Progenitor cell of endocrine pancreas (in vitro differentiated cells): ENCODE results near the gene OSBPL3. TPM values are rescaled to one million over a fixed set of nuclear protein-coding genes. Genes with fewer than 3 reads are reported as not detected.
A peak's percentile ranks its signal among the peaks of the same experiment; 100 is the strongest.
"Not testable (repeated sequence)": the region's sequence is repeated elsewhere in the genome, so short reads cannot be mapped to it uniquely, and the experiment has no call there.

Experiments used
- DNase-seq: peaks from one replicate; pipeline ENCODE4 v3.0.0; 2021; ENCODE audit warnings: low spot score; ENCODE audit not compliant: unreplicated experiment
- H3K27ac Mint-ChIP-seq: 2 replicates; pipeline ENCODE4 v1.8.0; 2021; ENCODE audit warnings: mild to moderate bottlenecking, moderate library complexity, mixed read lengths
- H3K27me3 Mint-ChIP-seq: 2 replicates; pipeline ENCODE4 v1.8.0; 2021; ENCODE audit warnings: mixed read lengths
- H3K36me3 Mint-ChIP-seq: 2 replicates; pipeline ENCODE4 v1.8.0; 2022; ENCODE audit warnings: mixed read lengths; ENCODE audit not compliant: insufficient read depth
- H3K4me1 Mint-ChIP-seq: 2 replicates; pipeline ENCODE4 v1.8.0; 2021; ENCODE audit warnings: low read depth, mixed read lengths
- H3K4me3 Mint-ChIP-seq: 2 replicates; pipeline ENCODE4 v1.8.0; 2021; ENCODE audit warnings: low read depth, mild to moderate bottlenecking, moderate library complexity, mixed read lengths
- H3K9me3 Mint-ChIP-seq: 2 replicates; pipeline ENCODE4 v1.8.0; 2021; ENCODE audit warnings: low read depth, mixed read lengths
- CTCF ChIP-seq: fragments of 200-600 bp; sonication (generic); IDR thresholded peaks from one replicate; pipeline ENCODE4 v1.5.0; 2021; ENCODE audit warnings: antibody characterized with exemption, mild to moderate bottlenecking; ENCODE audit not compliant: unreplicated experiment
- total RNA-seq: library from RNA; stranded (reverse); gene quantifications from 2 replicates; pipeline ENCODE4 v1.2.1, GENCODE V29; 2021

Gene OSBPL3
- total RNA-seq, 1 donor from 2014 or later, result 11.6 TPM

- peaks cover 8% of the 10 kb centered on the region for H3K36me3 Mint-ChIP-seq
Measured at GRCh38 chr7:24798261-24798660, 181.7 kb downstream of the OSBPL3 start.

GRCh38 chr7:24797270-24797669 is 182.7 kb downstream of the OSBPL3 start:
- H3K4me1 Mint-ChIP-seq, result peaks cover 5% of the 10 kb centered on the region
- H3K27ac Mint-ChIP-seq, result no peak overlapping the region
- H3K9me3 Mint-ChIP-seq, result peaks cover 9% of the 10 kb centered on the region
- no peak overlapping the region for H3K4me3 Mint-ChIP-seq
- H3K27me3 Mint-ChIP-seq, result no peaks in the 10 kb centered on the region
- TF ChIP-seq CTCF, result no peak
- H3K36me3 Mint-ChIP-seq, result peaks cover 6% of the 10 kb centered on the region
- DNase-seq, result no peak

More at GRCh38 chr7:24798261-24798660, 181.7 kb downstream of the OSBPL3 start:
- DNase-seq, result no peak
- Mint-ChIP-seq H3K4me3 (no peak overlapping the region), H3K9me3 (peaks cover 9% of the 10 kb centered on the region), H3K4me1 (peaks cover 5% of the 10 kb centered on the region), H3K27me3 (no peaks in the 10 kb centered on the region), H3K27ac (no peak overlapping the region)
- no peak for TF ChIP-seq CTCF

DNA sequence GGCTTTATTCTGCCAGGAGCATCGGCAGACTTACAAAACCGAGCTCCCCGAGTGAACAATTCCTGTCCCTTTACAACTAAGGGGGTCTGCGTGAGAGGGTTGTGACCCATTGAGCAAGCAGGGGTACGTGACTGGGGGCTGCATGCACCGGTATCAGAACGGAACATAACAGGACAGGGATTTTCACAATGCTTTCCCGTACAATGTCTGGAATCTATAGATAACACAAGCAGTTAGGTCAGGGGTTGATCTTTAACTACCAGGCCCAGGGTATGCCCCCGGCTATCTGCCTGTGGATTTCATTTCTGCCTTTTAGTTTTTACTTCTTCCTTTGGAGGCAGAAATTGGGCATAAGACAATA is 184.6 kb downstream of the OSBPL3 start:
- H3K36me3 Mint-ChIP-seq, result peaks cover 2% of the 10 kb centered on the region
- peak overlapping the region; percentile 26 for H3K27ac Mint-ChIP-seq
- peaks cover 9% of the 10 kb centered on the region for H3K9me3 Mint-ChIP-seq
- no peak overlapping the region for H3K4me3 Mint-ChIP-seq
- no peak for TF ChIP-seq CTCF
- H3K27me3 Mint-ChIP-seq, result no peaks in the 10 kb centered on the region
- no peak for DNase-seq
- H3K4me1 Mint-ChIP-seq, result peaks cover 5% of the 10 kb centered on the region

DNA sequence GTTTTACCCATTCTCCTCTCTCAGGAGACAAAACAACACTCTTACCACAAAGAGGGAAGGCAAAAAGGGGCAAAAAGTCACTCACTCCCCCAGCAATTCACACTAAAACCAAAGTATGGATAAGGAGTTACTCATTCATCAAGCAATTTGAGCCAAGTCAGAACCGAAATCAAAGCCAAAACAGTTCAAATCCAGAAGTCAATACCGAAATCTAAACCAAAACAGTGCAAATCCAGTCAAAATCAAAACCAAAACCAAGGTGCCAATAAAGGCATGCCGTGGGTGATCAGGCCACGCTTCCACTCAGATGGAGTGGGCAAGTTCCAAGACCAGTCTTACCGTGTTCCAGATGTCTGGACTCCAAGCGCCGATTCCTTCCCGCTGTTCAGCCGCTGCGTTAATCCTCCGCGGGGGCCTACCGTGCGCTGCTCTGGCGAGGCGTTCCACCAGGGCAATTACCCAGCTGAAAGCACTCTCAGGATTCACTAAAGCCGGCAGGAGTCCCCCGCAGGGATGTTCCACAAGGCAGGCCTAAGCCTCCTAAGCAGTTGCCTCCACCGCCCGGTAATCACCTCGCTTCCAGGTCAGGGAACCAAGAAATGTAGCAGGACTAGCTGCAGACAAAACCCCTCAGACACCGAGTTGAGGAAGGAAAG is 185.1 kb downstream of the OSBPL3 start:
- not testable (repeated sequence) for H3K4me3 Mint-ChIP-seq, H3K27ac Mint-ChIP-seq, H3K27me3 Mint-ChIP-seq, H3K36me3 Mint-ChIP-seq, DNase-seq, H3K4me1 Mint-ChIP-seq
- peaks cover 12% of the 10 kb centered on the region for H3K9me3 Mint-ChIP-seq

- Mint-ChIP-seq H3K36me3 (peaks cover 4% of the 10 kb centered on the region), H3K4me1 (peaks cover 5% of the 10 kb centered on the region), H3K27me3 (no peaks in the 10 kb centered on the region), H3K4me3 (no peak overlapping the region), H3K27ac (no peak overlapping the region), H3K9me3 (peaks cover 19% of the 10 kb centered on the region)
- no peak for DNase-seq
- TF ChIP-seq CTCF, result no peak
Measured at GRCh38 chr7:24793982-24794648, 185.9 kb downstream of the OSBPL3 start.
